ENCODE results near the gene NAIF1. TPM values are rescaled to one million over a fixed set of nuclear protein-coding genes. Genes with fewer than 3 reads are reported as not detected.

Gene NAIF1
- total and polyA plus RNA-seq, 2 donors (not counting 3 experiments of a cell fraction or from before 2014, with no cell fraction given): 8.2 to 10.1 TPM

GRCh38 chr9:128096616-128097536, 29.8 kb upstream of the NAIF1 start:
- TF ChIP-seq CTCF (IDR thresholded peaks at IDR 0.05; ENCODE audit: extremely low read depth in 1 of 2, insufficient read depth in 1 of 2, low read depth in 1 of 2, low read length in 2 of 2) (no peak), GATA2 (IDR thresholded peaks at IDR 0.05; ENCODE audit: insufficient read depth, insufficient read length, low read depth, low read length) (no peak), JUN (IDR thresholded peaks at IDR 0.05; ENCODE audit: borderline replicate concordance, insufficient read depth, insufficient read length, low read depth) (no peak), MYC (IDR thresholded peaks at IDR 0.05; ENCODE audit: low read depth, low read length) (no peak), POLR2AphosphoS5 (IDR thresholded peaks at IDR 0.05; ENCODE audit: insufficient read depth, low read depth, low read length) (no peak), FOS (IDR thresholded peaks at IDR 0.05; ENCODE audit: borderline replicate concordance, insufficient read depth, low read length) (no peak), MAX (IDR thresholded peaks at IDR 0.05; ENCODE audit: insufficient read depth, insufficient read length) (no peak), POLR2A (IDR thresholded peaks at IDR 0.05; ENCODE audit: low read depth, low read length) (no peak), EZH2 (IDR thresholded peaks at IDR 0.05; ENCODE audit: borderline replicate concordance, low read depth, low read length, severe bottlenecking) (no peak)
- no peak overlapping the region for H3K4me3 ChIP-seq (replicated peaks in 1 of 3; ENCODE audit: insufficient read depth in 1 of 3, low read depth in 1 of 3, low read length in 3 of 3)
- intact Hi-C loops (cut with micrococcal nuclease): no loop called here
- DNase-seq (ENCODE audit: low read depth, low spot score) (no peak), FAIRE-seq (no peak)
- H3K79me2 ChIP-seq (ENCODE audit: control insufficient read depth, insufficient read depth, low read length): peaks cover 48% of the 10 kb centered on the region
- H4K20me1 ChIP-seq (replicated peaks; ENCODE audit: control insufficient read depth, extremely low read depth, insufficient read depth, low read length): no peaks in the 10 kb centered on the region
- BruUV-seq (replicated peaks): no TSS peak
- H3K9me1 ChIP-seq (replicated peaks; ENCODE audit: control insufficient read depth, extremely low read depth, insufficient read depth, low read length): no peaks in the 10 kb centered on the region
- H2AFZ ChIP-seq (ENCODE audit: low read depth, low read length): no peak overlapping the region
- H3K4me2 ChIP-seq (ENCODE audit: insufficient read depth, low read length): no peak overlapping the region
- peaks cover 52% of the 10 kb centered on the region for H3K4me1 ChIP-seq (ENCODE audit: control insufficient read depth, extremely low read depth, insufficient read depth, low read length)
- no peaks in the 10 kb centered on the region for H3K27me3 ChIP-seq (ENCODE audit: control insufficient read depth in 2 of 2, insufficient read depth in 2 of 2, low read length in 2 of 2)
- CTCF ChIA-PET: interaction anchor here (4.9 kb wide), 1 partner anchor 21 kb away, joined by 56 read pairs; no protein-coding TSS in a partner anchor
- POLR2A ChIA-PET: no interaction called here
- H3K36me3 ChIP-seq (ENCODE audit: control insufficient read depth in 2 of 2, extremely low read depth in 1 of 2, insufficient read depth in 2 of 2, low read length in 2 of 2): peaks cover under 1 to 3% of the 10 kb centered on the region in 2 experiments
- no peak overlapping the region for H3K27ac ChIP-seq (ENCODE audit: insufficient read depth, low read depth, low read length)
- dilution Hi-C loops (cut with MboI; ENCODE audit: extremely low pct_ligation_motif_present, low sequenced_read_pairs): no loop called here
- H3K9me3 ChIP-seq (replicated peaks; ENCODE audit: control insufficient read depth, insufficient read depth, low read length): no peaks in the 10 kb centered on the region
- no peak overlapping the region for H3K9ac ChIP-seq (replicated peaks; ENCODE audit: extremely low read depth, insufficient read depth, low read length)

All from endothelial cell of umbilical vein (primary cell).